Measurements from ENCODE around the gene NYNRIN.

NYNRIN gene

DNA sequence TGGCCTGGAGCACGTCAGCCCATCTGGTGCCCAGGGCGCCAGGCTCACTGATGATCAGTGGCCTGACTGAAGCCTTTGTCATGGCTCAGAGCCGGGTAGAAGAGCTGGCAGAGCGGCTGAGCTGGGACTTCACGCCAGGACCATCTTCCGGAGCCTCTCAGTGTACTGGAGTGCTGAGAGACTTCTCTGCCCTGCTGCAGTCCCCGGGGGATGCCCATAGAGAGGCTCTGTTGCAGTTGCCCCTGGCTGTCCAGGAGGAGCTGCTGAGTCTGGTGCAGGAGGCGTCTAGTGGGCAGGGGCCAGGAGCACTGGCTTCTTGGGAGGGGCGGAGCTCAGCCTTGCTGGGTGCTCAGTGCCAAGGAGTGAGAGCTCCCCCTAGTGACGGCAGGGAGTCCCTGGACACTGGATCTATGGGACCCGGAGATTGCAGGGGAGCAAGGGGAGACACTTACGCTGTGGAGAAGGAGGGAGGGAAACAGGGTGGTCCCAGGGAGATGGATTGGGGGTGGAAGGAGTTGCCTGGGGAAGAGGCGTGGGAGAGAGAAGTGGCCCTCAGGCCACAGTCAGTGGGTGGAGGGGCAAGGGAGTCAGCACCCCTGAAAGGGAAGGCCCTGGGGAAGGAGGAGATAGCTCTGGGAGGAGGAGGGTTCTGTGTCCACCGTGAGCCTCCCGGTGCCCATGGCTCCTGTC lies 32.9 kb downstream of the NYNRIN start:
- TF ChIP-seq POLR2A (IDR thresholded peaks at IDR 0.05; ENCODE audit: low read length) (no peak), GATA1 (IDR thresholded peaks at IDR 0.05; ENCODE audit: low read depth, low read length) (no peak)
- DNase-seq = peak; percentile 94 to 97

DNA sequence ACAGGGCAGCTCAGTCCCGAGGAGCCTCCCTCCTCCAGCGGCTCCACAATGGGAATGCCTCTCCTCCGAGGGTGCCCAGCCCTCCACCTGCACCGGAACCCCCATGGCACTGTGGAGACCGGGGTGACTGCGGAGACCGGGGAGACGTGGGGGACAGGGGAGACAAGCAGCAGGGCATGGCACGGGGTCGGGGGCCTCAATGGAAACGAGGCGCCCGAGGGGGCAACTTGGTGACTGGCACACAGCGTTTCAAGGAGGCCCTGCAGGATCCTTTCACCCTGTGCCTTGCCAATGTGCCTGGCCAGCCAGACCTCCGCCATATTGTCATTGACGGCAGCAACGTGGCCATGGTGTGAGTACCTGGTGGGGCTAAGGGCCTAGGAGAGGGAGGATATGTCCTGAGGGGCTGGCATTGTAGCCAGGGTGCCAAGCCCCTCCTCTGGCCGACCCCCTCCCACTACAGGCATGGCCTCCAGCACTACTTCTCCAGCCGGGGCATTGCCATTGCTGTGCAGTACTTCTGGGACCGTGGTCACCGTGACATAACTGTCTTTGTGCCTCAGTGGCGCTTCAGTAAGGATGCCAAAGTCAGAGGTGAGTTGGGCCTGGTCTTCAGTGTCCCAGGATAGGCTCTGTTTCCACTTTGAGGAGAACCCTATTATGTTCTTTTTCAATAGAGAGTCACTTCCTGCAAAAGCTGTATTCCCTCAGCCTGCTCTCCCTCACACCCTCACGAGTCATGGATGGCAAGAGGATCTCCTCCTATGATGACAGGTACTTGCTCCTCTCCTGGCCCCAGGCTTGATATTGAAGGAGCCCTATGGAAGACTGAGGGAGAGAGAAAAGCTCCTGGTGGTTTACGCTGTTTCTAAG lies 33.7 kb downstream of the NYNRIN start:
- DNase-seq = no peak
- no peak for TF ChIP-seq POLR2A (IDR thresholded peaks at IDR 0.05; ENCODE audit: low read length)
- no peak for TF ChIP-seq GATA1 (IDR thresholded peaks at IDR 0.05; ENCODE audit: low read depth, low read length)

DNA sequence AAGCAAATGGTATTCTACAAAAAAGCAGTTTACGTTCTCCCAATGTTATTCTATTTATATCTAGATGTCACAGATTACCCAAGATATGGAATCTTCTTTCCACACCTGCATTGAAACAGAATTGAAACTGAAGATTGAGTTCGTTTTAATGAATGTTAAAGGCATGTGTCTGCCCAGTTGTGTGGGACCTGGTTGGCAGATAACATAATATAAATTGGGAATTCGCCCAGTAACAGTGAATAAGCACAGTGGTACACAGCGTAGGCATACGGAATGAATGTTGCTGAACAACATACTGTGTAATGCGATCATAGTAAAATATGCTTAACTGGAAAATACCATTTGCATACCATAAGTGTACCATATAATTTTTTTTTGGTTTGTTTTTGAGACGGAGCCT lies 35.2 kb downstream of the NYNRIN start:
- DNase-seq = peak; percentile 58 to 64
- TF ChIP-seq GATA1 (IDR thresholded peaks at IDR 0.05; ENCODE audit: low read depth, low read length) (no peak), POLR2A (IDR thresholded peaks at IDR 0.05; ENCODE audit: low read length) (no peak)

DNA sequence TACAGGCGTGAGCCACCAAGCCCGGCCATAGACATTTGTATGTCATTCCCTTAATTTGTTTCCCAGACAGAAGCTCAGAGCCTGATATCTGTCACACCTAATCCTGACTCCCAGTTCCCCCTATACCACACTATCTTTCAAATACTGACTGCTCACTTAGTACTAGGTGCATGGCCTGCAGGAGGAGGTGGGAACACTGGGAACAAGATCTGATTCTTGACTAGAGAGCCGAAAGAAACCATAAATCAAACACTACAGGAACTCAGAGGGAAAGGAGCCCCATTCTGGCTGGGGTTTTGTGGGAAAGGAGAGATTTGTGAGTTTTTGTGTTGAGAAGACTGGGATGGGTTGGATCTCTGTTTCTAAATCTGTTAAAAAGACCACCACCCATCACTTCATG lies 35.9 kb downstream of the NYNRIN start:
- no peak for DNase-seq
- TF ChIP-seq GATA1 (IDR thresholded peaks at IDR 0.05; ENCODE audit: low read depth, low read length) (no peak), POLR2A (IDR thresholded peaks at IDR 0.05; ENCODE audit: low read length) (no peak)

DNA sequence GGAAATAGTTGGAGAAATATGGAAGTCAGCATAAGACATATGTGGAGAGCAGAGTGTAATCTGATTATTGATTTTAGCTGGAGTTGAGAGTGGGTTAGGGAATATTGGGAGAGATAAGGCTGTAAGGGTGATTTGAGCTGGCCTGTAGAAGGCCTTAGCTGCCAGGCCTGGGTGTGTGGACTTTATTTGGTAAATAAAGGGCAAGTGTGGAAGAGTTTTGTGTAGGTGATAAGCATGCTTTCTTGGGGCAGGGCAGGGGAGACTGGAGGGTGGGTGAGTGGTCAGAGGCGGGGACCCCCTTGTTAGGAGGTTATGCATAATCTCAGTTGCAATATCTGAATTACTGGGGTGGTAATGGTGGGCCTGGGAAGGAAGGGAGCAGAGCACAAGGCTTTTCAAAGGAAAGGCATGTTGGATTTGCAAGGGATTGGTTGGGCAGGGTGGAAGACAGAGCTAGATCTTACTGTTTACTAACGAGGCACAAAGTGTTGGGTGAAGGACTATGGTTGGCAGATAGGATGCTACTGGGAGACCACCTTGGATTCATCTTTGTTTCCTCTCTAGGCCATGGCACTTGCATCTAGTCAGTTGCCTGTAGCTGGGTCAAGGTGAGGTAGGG lies 36.5 kb downstream of the NYNRIN start:
- no peak for DNase-seq
- no peak for TF ChIP-seq GATA1 (IDR thresholded peaks at IDR 0.05; ENCODE audit: low read depth, low read length)
- no peak for TF ChIP-seq POLR2A (IDR thresholded peaks at IDR 0.05; ENCODE audit: low read length)

DNA sequence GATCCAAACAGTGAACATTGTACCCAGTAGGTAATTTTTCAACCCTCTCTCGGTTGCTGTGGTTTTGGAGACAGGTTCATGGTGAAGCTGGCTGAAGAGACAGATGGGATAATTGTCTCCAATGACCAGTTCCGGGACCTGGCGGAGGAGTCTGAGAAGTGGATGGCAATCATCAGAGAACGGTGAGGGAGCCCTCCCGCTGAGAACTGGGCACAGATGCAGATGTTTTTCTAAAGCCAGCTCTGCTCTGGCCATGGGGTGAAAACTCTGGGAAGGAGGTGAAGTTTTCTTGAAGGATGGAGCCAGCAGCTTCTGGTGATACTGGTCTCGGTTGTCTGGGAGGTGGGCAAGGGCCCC lies 37.2 kb downstream of the NYNRIN start:
- no peak for DNase-seq
- TF ChIP-seq GATA1 (IDR thresholded peaks at IDR 0.05; ENCODE audit: low read depth, low read length) (no peak), POLR2A (IDR thresholded peaks at IDR 0.05; ENCODE audit: low read length) (no peak)

DNA sequence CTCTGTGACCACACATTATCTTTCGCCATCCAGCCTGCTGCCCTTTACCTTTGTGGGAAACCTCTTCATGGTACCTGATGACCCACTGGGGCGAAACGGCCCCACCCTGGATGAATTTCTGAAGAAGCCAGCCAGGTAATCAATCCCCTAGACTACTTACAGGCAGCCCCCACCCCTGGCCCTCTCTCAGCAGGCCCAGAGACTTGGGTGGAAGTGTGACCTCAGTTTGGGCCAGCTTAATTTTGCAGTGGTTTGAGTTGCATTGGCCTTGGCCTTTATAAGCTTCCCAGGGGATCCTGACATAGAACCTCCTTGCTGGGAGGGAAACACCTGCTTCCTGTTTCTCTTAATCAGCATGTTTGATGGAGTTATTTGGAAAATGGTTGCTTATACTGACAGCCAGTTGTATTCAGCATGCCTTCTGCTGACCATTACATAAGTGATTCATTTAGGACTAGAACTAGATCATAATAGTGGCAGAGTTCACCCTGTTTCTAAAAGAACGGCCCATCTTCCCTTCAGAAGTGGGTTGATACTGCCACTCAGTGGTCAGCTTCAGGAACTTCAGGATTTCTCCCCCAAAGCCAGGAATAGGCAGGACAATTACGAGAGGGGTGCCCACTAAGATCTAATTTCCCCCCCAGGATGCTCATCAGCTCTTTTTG lies 37.7 kb downstream of the NYNRIN start:
- DNase-seq = peak; percentile 72 to 84
- TF ChIP-seq POLR2A (IDR thresholded peaks at IDR 0.05; ENCODE audit: low read length) (no peak), GATA1 (IDR thresholded peaks at IDR 0.05; ENCODE audit: low read depth, low read length) (no peak)

DNA sequence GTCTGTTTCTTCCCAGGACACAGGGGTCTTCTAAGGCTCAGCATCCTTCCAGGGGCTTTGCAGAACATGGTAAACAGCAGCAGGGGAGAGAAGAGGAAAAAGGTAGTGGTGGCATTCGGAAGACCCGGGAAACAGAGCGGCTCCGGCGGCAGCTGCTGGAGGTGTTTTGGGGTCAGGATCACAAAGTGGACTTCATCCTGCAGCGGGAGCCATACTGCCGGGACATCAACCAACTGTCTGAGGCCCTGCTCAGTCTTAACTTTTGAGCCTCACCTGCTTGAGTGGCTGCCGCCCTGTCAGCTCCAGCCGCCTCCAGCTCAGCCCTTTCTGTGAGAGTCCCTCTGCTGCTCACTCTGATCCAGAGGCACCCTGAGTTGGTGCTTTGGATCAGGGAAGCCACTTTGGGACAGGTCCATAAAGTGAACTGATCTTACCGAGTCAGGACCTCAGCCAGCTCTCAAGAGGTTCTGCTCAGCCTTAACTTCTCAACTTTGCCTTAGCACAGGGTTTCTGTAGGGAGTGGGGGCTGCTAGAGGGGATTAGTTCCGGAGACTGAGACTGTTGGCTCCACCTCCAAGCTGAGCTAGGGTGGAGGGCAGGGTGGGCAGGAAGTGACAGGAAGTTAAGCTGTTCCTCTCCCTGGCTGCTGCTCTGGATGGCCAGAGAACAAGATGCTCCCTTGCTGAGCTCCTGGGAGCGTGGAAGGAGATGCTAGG lies 38.4 kb downstream of the NYNRIN start:
- TF ChIP-seq GATA1 (IDR thresholded peaks at IDR 0.05; ENCODE audit: low read depth, low read length) (no peak), POLR2A (IDR thresholded peaks at IDR 0.05; ENCODE audit: low read length) (no peak)
- DNase-seq = no peak

DNA sequence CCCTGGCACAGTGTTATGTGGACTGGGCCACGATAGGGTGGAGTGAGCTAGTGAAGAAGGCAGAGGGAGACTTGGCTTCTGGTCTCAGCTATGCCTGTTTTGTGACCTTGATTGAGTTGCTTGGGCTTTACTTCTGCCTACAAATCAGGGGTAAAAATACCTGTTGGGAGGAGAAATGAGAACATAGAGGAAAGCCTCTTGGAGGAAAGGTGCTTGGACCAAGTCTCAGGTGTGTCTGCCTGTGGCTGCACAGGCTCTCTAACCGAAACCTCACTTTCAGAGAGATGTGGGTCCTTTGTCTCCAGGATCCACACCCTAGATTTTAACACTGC lies 38.9 kb downstream of the NYNRIN start:
- DNase-seq = no peak
- TF ChIP-seq GATA1 (IDR thresholded peaks at IDR 0.05; ENCODE audit: low read depth, low read length) = no peak
- peak; percentile 10 for TF ChIP-seq POLR2A (IDR thresholded peaks at IDR 0.05; ENCODE audit: low read length)

DNA sequence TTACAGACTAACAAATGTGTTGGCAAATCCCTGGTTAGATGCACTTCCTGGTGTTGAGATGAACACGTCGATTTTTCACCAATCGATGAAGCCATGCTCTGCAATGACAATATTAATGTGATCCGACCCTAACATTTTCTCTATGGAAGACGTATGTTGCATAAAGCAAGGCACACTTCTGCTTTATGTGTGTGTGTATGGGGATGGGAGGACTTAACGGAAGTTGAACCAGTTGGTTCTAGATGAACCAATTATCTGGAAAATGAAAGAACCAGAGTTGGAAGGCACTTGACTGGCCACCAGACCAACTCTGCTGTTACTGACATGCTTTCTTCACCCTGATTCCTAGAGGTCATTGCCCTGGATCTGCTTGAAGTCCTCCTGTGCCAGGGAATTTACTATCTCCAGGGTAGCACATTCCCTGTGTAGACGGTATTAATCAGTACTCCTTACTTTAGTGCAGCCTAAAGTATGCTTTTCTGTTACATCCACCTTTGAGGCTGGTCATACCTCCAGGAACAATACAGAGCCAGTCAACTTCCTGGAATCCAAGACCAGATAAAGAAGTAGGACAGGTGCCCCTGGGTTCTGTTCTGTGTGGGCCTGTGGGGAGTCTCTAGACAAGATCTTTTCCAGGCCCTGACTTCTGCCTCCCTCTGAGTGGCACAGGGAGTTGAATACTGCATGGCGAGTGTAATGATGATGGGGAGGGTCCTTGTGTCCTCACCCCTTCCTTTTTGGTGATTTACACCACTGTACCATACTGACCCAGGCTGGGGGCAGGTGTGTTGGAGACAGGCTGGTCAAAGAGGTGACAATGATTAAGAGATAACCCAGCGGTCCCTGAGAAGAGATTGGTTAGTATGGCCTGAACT lies 39.7 kb downstream of the NYNRIN start:
- TF ChIP-seq GATA1 (IDR thresholded peaks at IDR 0.05; ENCODE audit: low read depth, low read length) (no peak), POLR2A (IDR thresholded peaks at IDR 0.05; ENCODE audit: low read length) (peak; percentile 38)
- DNase-seq = no peak

DNA sequence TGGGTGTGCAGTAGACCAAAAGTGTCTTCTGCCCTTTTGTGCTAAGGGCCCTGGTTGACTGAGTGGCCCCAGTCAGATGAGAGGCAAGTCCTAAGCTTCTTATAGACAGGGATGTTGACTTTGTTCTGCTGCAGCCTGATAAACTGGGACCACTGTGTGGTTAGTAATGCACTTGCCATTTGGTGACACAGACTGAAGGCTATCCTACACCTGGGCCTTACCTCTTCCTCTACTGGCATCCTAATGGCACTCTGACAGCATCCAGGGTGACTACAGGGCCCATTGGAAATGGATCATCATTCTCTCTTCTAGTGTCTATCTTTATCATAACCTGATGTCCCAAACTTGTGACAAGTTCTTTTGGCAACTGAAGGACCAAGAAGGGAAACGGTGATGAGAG lies 40.5 kb downstream of the NYNRIN start:
- no peak for DNase-seq
- TF ChIP-seq POLR2A (IDR thresholded peaks at IDR 0.05; ENCODE audit: low read length) (no peak), GATA1 (IDR thresholded peaks at IDR 0.05; ENCODE audit: low read depth, low read length) (no peak)

DNA sequence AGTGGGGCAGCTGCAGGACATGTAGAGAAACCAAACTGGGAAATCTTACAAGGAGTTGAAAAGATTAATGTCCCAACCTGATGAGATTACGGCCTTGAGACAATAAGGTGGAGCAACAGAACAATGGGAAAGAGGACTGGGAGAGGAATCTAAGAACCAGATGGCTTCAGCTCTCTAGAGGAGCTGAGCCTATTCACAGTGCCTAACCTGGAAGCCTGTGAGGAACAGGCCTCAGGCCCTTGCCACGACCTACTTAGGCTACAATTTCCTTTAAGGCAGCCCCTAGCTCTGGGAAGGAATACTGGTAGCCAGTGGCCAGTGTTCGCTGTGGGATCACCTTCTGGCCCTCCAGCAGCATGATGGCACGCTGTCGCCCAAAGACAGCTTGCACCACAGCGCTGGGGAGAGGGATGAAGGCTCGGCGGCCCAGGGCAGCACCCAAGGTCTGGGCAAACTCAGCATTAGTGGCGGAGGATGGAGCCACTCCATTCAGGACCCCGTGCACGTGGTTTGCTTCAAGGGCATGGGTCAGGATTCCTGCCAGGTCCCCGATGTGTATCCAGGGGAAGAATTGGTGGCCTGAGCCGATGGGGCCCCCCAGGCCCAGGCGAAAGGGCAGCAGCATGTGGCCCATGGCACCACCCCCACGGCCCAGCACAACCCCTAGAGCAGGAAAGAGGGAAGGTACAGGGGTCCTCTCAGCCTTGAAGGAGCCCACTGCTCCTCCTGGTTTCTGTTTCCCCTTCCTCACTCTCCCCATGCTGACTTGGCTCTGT lies 41.2 kb downstream of the NYNRIN start:
- DNase-seq = no peak

More for the DNA sequence above, 41.2 kb downstream of the NYNRIN start:
- TF ChIP-seq GATA1 (IDR thresholded peaks at IDR 0.05; ENCODE audit: low read depth, low read length) = no peak
- TF ChIP-seq POLR2A (IDR thresholded peaks at IDR 0.05; ENCODE audit: low read length) = peak; percentile 36
